ENCODE data around the gene C2CD4D. TPM values are rescaled to one million over a fixed set of nuclear protein-coding genes. Genes with fewer than 3 reads are reported as not detected.

C2CD4D gene
- total RNA-seq, 4 donors from 2014 or later = not detected

GRCh38 chr1:151802372-151802771 lies 37.2 kb downstream of the C2CD4D start:
- Histone ChIP-seq H3K4me1 (no peaks in the 10 kb centered on the region), H3K4me3 (no peak overlapping the region), H3K36me3 (no peaks in the 10 kb centered on the region), H3K9me3 (no peaks in the 10 kb centered on the region), H3K27ac (no peak overlapping the region), H3K27me3 (no peaks in the 10 kb centered on the region)
- intact Hi-C loops (cut with DNase I; ENCODE audit: low total_unique reads) = no loop called here
- no peak for TF ChIP-seq POLR2A (IDR thresholded peaks at IDR 0.05)
- no peak for TF ChIP-seq CTCF (IDR thresholded peaks at IDR 0.05)
- no peak for DNase-seq

- no peaks in the 10 kb centered on the region for H3K9me3 ChIP-seq
- intact Hi-C loops (cut with DNase I; ENCODE audit: low total_unique reads) = no loop called here
- no peaks in the 10 kb centered on the region for H3K36me3 ChIP-seq
- no peak overlapping the region for H3K4me3 ChIP-seq
- no peak for DNase-seq
- H3K4me1 ChIP-seq = no peaks in the 10 kb centered on the region
- H3K27ac ChIP-seq = no peak overlapping the region
- TF ChIP-seq CTCF (IDR thresholded peaks at IDR 0.05) (no peak), POLR2A (IDR thresholded peaks at IDR 0.05) (no peak)
- H3K27me3 ChIP-seq = no peaks in the 10 kb centered on the region
These were observed 37.8 kb downstream of the C2CD4D start for GRCh38 chr1:151801846-151802245.

- intact Hi-C loops (cut with DNase I; ENCODE audit: low total_unique reads) = no loop called here
- H3K9me3 ChIP-seq = no peaks in the 10 kb centered on the region
- DNase-seq = no peak
- H3K4me3 ChIP-seq = no peak overlapping the region
- H3K27me3 ChIP-seq = no peaks in the 10 kb centered on the region
- H3K36me3 ChIP-seq = no peaks in the 10 kb centered on the region
- H3K27ac ChIP-seq = no peak overlapping the region
- H3K4me1 ChIP-seq = no peaks in the 10 kb centered on the region
- TF ChIP-seq CTCF (IDR thresholded peaks at IDR 0.05) = no peak
- TF ChIP-seq POLR2A (IDR thresholded peaks at IDR 0.05) = no peak
These were observed 38.3 kb downstream of the C2CD4D start for GRCh38 chr1:151801310-151801820.

GRCh38 chr1:151800830-151801229 lies 38.8 kb downstream of the C2CD4D start:
- Histone ChIP-seq H3K36me3 (no peaks in the 10 kb centered on the region), H3K27me3 (no peaks in the 10 kb centered on the region), H3K4me1 (no peaks in the 10 kb centered on the region), H3K27ac (no peak overlapping the region), H3K4me3 (no peak overlapping the region), H3K9me3 (no peaks in the 10 kb centered on the region)
- TF ChIP-seq POLR2A (IDR thresholded peaks at IDR 0.05) (no peak), CTCF (IDR thresholded peaks at IDR 0.05) (no peak)
- DNase-seq = no peak
- intact Hi-C loops (cut with DNase I; ENCODE audit: low total_unique reads) = no loop called here

GRCh38 chr1:151799179-151800022 lies 40.2 kb downstream of the C2CD4D start:
- H3K4me1 ChIP-seq = no peaks in the 10 kb centered on the region
- H3K9me3 ChIP-seq = no peaks in the 10 kb centered on the region
- intact Hi-C loops (cut with DNase I; ENCODE audit: low total_unique reads) = no loop called here
- no peak for DNase-seq
- H3K36me3 ChIP-seq = no peaks in the 10 kb centered on the region
- no peaks in the 10 kb centered on the region for H3K27me3 ChIP-seq
- TF ChIP-seq CTCF (IDR thresholded peaks at IDR 0.05) (no peak), POLR2A (IDR thresholded peaks at IDR 0.05) (no peak)
- no peak overlapping the region for H3K4me3 ChIP-seq
- H3K27ac ChIP-seq = no peak overlapping the region

Data from uterus (tissue), 4 donors.